ENCODE results near the gene ADAMTS16. TPM values are rescaled to one million over a fixed set of nuclear protein-coding genes. Genes with fewer than 3 reads are reported as not detected.

Gene ADAMTS16
- total RNA-seq, 1 donor from 2014 or later = 5.7 TPM

DNA sequence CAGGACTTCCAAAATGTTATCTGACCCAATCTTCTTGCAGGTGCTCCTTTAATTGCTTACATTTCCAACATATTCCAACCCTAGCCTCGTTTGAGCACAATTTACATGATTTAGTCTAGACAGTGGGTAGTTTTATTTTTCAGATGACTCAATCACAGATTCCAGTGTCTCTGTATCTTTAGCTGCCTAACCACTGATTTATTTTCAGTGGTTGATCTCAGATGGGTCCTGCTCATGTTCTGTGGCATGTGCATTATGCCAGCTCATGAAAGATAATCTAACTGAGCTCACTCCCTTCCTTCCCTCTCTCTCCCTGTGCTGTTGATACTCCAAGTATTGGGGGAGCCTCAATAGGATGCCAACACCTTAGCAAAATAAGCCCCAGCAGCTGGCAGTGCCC lies 176.2 kb downstream of the ADAMTS16 start:
- H3K36me3 ChIP-seq (ENCODE audit: control insufficient read depth in 3 of 3, insufficient read depth in 3 of 3, low read length in 3 of 3) = no peaks in the 10 kb centered on the region
- peak overlapping the region in 1 of 3 donors; percentile 41 for H3K4me3 ChIP-seq (ENCODE audit: low read length in 3 of 3)
- H3K27me3 ChIP-seq (ENCODE audit: control insufficient read depth in 3 of 3, insufficient read depth in 3 of 3, low read length in 3 of 3) = no peaks in the 10 kb centered on the region
- H3K4me1 ChIP-seq (ENCODE audit: control insufficient read depth in 3 of 3, insufficient read depth in 3 of 3, low read length in 3 of 3) = peaks cover 42 to 67% (median 59%) of the 10 kb centered on the region in 3 donors
- peak overlapping the region in 1 of 3 donors; percentile 57 for H3K9ac ChIP-seq (ENCODE audit: low read depth in 1 of 3, low read length in 3 of 3)
- peak overlapping the region; percentile 83 for H3K27ac ChIP-seq (ENCODE audit: low read depth, low read length)
- H3K9me3 ChIP-seq (ENCODE audit: control insufficient read depth in 3 of 3, low read length in 3 of 3) = no peaks in the 10 kb centered on the region

DNA sequence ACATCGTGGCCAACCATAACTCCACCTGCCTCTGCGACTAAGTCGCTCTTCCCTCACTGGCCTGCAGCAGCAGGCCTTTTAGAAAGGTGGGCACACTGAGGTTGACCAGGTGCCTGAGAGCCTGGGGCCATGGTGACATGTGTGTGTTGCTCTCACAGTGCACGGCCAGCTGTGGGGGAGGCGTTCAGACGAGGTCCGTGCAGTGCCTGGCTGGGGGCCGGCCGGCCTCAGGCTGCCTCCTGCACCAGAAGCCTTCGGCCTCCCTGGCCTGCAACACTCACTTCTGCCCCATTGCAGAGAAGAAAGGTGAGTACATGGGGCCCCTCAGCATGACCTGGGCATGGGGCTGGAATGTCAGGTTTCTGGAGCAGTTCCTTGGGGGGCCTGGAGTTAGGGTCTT lies 177.8 kb downstream of the ADAMTS16 start:
- Histone ChIP-seq H3K4me3 (ENCODE audit: low read length in 3 of 3) (no peak overlapping the region), H3K9ac (ENCODE audit: low read depth in 1 of 3, low read length in 3 of 3) (peak overlapping the region in 1 of 3 donors; percentile 45), H3K27ac (ENCODE audit: low read depth, low read length) (peak overlapping the region; percentile 38), H3K27me3 (ENCODE audit: control insufficient read depth in 3 of 3, insufficient read depth in 3 of 3, low read length in 3 of 3) (no peaks in the 10 kb centered on the region), H3K36me3 (ENCODE audit: control insufficient read depth in 3 of 3, insufficient read depth in 3 of 3, low read length in 3 of 3) (no peaks in the 10 kb centered on the region), H3K9me3 (ENCODE audit: control insufficient read depth in 3 of 3, low read length in 3 of 3) (no peaks in the 10 kb centered on the region), H3K4me1 (ENCODE audit: control insufficient read depth in 3 of 3, insufficient read depth in 3 of 3, low read length in 3 of 3) (peaks cover 37 to 55% (median 54%) of the 10 kb centered on the region in 3 donors)

DNA sequence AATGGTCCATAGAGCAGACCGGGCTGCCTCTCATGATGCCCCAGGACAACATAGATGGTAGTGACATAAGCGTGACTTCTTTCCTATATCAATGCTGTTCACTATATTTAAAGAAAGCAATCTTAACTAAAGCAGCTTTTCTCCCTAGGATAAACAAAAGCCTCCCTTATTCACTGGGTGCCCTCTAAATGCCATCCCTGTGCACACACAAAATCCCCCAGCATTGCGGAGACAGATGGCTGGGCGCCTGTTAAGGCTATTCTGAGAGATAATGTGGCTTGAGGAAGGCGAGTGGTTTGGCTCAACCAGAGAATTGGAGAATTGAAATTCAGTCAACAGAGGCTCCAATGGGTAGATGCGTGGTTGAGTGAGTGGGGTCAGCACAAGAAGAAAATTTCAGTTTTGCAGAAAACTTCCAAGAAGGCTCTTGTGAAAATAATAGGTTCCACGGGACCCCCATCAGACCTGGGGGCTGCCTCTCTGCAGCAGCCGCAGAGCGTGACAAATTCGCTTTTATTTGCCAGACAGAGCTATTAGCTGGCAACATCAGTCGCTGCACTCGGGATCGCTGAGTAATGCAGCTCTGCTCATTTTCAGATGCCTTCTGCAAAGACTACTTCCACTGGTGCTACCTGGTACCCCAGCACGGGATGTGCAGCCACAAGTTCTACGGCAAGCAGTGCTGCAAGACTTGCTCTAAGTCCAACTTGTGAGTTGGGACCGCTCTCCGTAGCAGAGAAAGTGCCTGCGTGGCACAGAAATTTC lies 178.5 kb downstream of the ADAMTS16 start:
- H3K36me3 ChIP-seq (ENCODE audit: control insufficient read depth in 3 of 3, insufficient read depth in 3 of 3, low read length in 3 of 3) = no peaks in the 10 kb centered on the region
- H3K9ac ChIP-seq (ENCODE audit: low read depth in 1 of 3, low read length in 3 of 3) = peak overlapping the region in 1 of 3 donors; percentile 55
- H3K9me3 ChIP-seq (ENCODE audit: control insufficient read depth in 3 of 3, low read length in 3 of 3) = no peaks in the 10 kb centered on the region
- H3K4me1 ChIP-seq (ENCODE audit: control insufficient read depth in 3 of 3, insufficient read depth in 3 of 3, low read length in 3 of 3) = peaks cover 34 to 49% (median 48%) of the 10 kb centered on the region in 3 donors
- peak overlapping the region in 1 of 3 donors; percentile 45 for H3K4me3 ChIP-seq (ENCODE audit: low read length in 3 of 3)
- H3K27ac ChIP-seq (ENCODE audit: low read depth, low read length) = peak overlapping the region; percentile 38
- H3K27me3 ChIP-seq (ENCODE audit: control insufficient read depth in 3 of 3, insufficient read depth in 3 of 3, low read length in 3 of 3) = no peaks in the 10 kb centered on the region

DNA sequence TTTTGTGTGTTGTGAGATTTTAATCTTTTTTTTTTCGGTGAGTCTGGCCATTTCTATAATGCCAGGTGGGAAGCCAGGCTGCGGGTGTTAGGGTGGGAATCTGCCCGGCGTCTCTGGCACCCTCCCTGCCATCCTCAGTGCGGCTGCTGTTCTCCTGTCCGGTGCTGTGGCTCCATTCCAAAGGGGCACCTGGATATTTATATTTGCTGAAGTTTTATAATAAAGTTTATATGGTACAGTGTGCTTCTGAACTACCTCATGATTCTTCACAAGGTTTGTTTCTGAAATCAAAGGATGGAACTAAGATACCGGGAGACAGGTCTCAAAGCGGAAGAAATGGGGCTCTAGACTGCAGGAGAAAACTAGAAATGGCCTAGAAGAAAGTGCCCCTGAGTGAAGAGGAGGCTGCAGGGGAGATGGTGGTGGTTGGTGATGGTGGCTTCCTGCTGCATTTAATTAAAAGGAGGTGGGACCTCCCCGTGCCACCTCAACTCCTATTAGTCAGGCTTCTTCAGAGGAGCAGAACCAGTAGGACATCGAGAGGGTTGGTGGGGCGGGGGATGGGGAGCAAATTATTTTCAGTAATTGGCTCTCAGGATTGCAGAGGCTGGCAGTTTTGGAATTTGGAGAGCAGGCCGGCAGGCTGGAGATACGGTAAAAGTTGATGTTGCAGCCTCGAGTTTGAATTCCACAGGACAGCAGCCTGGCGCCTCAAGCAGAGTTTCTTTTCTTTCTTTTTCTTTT lies 180.1 kb downstream of the ADAMTS16 start:
- H3K4me3 ChIP-seq (ENCODE audit: low read length in 3 of 3) = no peak overlapping the region
- no peaks in the 10 kb centered on the region for H3K27me3 ChIP-seq (ENCODE audit: control insufficient read depth in 3 of 3, insufficient read depth in 3 of 3, low read length in 3 of 3)
- peaks cover 29 to 38% (median 35%) of the 10 kb centered on the region in 3 donors for H3K4me1 ChIP-seq (ENCODE audit: control insufficient read depth in 3 of 3, insufficient read depth in 3 of 3, low read length in 3 of 3)
- H3K9ac ChIP-seq (ENCODE audit: low read depth in 1 of 3, low read length in 3 of 3) = no peak overlapping the region
- no peak overlapping the region for H3K27ac ChIP-seq (ENCODE audit: low read depth, low read length)
- no peaks in the 10 kb centered on the region for H3K36me3 ChIP-seq (ENCODE audit: control insufficient read depth in 3 of 3, insufficient read depth in 3 of 3, low read length in 3 of 3)
- no peaks in the 10 kb centered on the region for H3K9me3 ChIP-seq (ENCODE audit: control insufficient read depth in 3 of 3, low read length in 3 of 3)

DNA sequence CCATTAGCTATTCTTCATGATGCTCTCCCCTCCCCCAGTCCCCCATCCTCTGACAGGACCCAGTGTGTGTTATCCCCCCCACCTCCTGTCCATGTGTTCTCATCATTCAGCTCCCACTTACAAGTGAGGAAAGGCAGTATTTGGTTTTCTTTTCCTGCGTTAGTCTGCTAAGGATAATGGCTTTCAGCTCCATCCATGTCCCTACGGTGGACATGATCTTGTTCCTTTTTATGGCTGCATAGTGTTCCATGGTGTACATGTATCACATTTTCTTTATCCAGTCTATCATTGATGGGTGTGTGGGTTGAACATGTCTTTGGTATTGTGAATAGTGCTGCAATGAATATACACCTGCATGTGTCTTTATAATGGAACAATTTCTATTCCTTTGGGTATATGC lies 181.0 kb downstream of the ADAMTS16 start:
- no peak overlapping the region for H3K27ac ChIP-seq (ENCODE audit: low read depth, low read length)
- no peak overlapping the region for H3K9ac ChIP-seq (ENCODE audit: low read depth in 1 of 3, low read length in 3 of 3)
- no peak overlapping the region for H3K4me3 ChIP-seq (ENCODE audit: low read length in 3 of 3)
- no peaks in the 10 kb centered on the region for H3K36me3 ChIP-seq (ENCODE audit: control insufficient read depth in 3 of 3, insufficient read depth in 3 of 3, low read length in 3 of 3)
- peaks cover 25 to 29% (median 28%) of the 10 kb centered on the region in 3 donors for H3K4me1 ChIP-seq (ENCODE audit: control insufficient read depth in 3 of 3, insufficient read depth in 3 of 3, low read length in 3 of 3)
- H3K9me3 ChIP-seq (ENCODE audit: control insufficient read depth in 3 of 3, low read length in 3 of 3) = no peaks in the 10 kb centered on the region
- H3K27me3 ChIP-seq (ENCODE audit: control insufficient read depth in 3 of 3, insufficient read depth in 3 of 3, low read length in 3 of 3) = no peaks in the 10 kb centered on the region

GRCh38 chr5:5323551-5323950 lies 183.4 kb downstream of the ADAMTS16 start:
- Histone ChIP-seq H3K9ac (ENCODE audit: low read depth in 1 of 3, low read length in 3 of 3) (no peak overlapping the region), H3K27ac (ENCODE audit: low read depth, low read length) (no peak overlapping the region), H3K36me3 (ENCODE audit: control insufficient read depth in 3 of 3, insufficient read depth in 3 of 3, low read length in 3 of 3) (no peaks in the 10 kb centered on the region), H3K4me3 (ENCODE audit: low read length in 3 of 3) (no peak overlapping the region), H3K9me3 (ENCODE audit: control insufficient read depth in 3 of 3, low read length in 3 of 3) (no peaks in the 10 kb centered on the region), H3K27me3 (ENCODE audit: control insufficient read depth in 3 of 3, insufficient read depth in 3 of 3, low read length in 3 of 3) (no peaks in the 10 kb centered on the region), H3K4me1 (ENCODE audit: control insufficient read depth in 3 of 3, insufficient read depth in 3 of 3, low read length in 3 of 3) (peaks cover 9 to 10% (median 10%) of the 10 kb centered on the region in 3 donors)

GRCh38 chr5:5326115-5326758 lies 186.1 kb downstream of the ADAMTS16 start:
- Histone ChIP-seq H3K27ac (ENCODE audit: low read depth, low read length) (no peak overlapping the region), H3K4me3 (ENCODE audit: low read length in 3 of 3) (no peak overlapping the region), H3K9ac (ENCODE audit: low read depth in 1 of 3, low read length in 3 of 3) (no peak overlapping the region), H3K36me3 (ENCODE audit: control insufficient read depth in 3 of 3, insufficient read depth in 3 of 3, low read length in 3 of 3) (no peaks in the 10 kb centered on the region), H3K27me3 (ENCODE audit: control insufficient read depth in 3 of 3, insufficient read depth in 3 of 3, low read length in 3 of 3) (no peaks in the 10 kb centered on the region), H3K4me1 (ENCODE audit: control insufficient read depth in 3 of 3, insufficient read depth in 3 of 3, low read length in 3 of 3) (peaks cover 0 to 3% (median 3%) of the 10 kb centered on the region in 3 donors), H3K9me3 (ENCODE audit: control insufficient read depth in 3 of 3, low read length in 3 of 3) (no peaks in the 10 kb centered on the region)

GRCh38 chr5:5327126-5327525 lies 187.0 kb downstream of the ADAMTS16 start:
- Histone ChIP-seq H3K27me3 (ENCODE audit: control insufficient read depth in 3 of 3, insufficient read depth in 3 of 3, low read length in 3 of 3) (no peaks in the 10 kb centered on the region), H3K4me3 (ENCODE audit: low read length in 3 of 3) (no peak overlapping the region), H3K27ac (ENCODE audit: low read depth, low read length) (no peak overlapping the region), H3K9me3 (ENCODE audit: control insufficient read depth in 3 of 3, low read length in 3 of 3) (no peaks in the 10 kb centered on the region), H3K4me1 (ENCODE audit: control insufficient read depth in 3 of 3, insufficient read depth in 3 of 3, low read length in 3 of 3) (peaks cover 0 to 12% (median 9%) of the 10 kb centered on the region in 3 donors), H3K36me3 (ENCODE audit: control insufficient read depth in 3 of 3, insufficient read depth in 3 of 3, low read length in 3 of 3) (no peaks in the 10 kb centered on the region), H3K9ac (ENCODE audit: low read depth in 1 of 3, low read length in 3 of 3) (no peak overlapping the region)

DNA sequence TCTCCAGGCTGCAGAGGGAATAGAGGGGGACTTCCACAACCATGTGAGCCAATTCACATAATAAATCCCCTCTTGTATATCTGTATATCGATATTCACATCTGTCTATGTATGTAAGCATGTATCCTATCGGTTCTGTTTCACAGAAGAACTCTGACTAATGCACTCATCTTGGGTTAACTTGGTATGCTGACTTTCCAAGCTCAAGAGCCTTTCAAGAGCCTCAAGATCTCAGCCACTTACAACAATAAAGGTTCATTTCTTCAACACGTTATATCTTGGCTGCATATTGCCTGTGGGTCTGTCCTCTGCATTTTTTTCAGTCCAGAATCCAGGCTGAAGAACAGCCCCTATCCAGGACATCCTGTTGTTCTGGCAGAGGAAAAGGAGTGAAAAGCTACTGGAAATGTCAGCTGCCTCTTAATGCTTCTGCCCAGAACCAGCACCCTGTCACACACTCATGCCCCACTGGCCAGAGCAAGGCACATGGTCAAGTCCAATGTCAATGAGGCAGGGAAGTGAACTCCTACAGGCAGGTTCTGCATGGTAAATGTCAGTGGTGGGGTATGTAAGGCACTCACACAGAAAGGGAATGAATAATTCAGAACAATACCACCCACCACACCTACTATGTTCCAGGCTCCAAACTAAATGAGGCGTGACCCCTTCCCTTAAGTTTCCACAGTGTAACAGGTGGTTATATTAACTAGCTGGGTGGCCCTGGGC lies 190.8 kb downstream of the ADAMTS16 start:
- Histone ChIP-seq H3K27me3 (ENCODE audit: control insufficient read depth in 3 of 3, insufficient read depth in 3 of 3, low read length in 3 of 3) (no peaks in the 10 kb centered on the region), H3K36me3 (ENCODE audit: control insufficient read depth in 3 of 3, insufficient read depth in 3 of 3, low read length in 3 of 3) (no peaks in the 10 kb centered on the region), H3K4me3 (ENCODE audit: low read length in 3 of 3) (no peak overlapping the region), H3K9me3 (ENCODE audit: control insufficient read depth in 3 of 3, low read length in 3 of 3) (no peaks in the 10 kb centered on the region), H3K4me1 (ENCODE audit: control insufficient read depth in 3 of 3, insufficient read depth in 3 of 3, low read length in 3 of 3) (peaks cover 0 to 22% (median 16%) of the 10 kb centered on the region in 3 donors), H3K27ac (ENCODE audit: low read depth, low read length) (no peak overlapping the region), H3K9ac (ENCODE audit: low read depth in 1 of 3, low read length in 3 of 3) (no peak overlapping the region)

Data from skeletal muscle tissue (tissue), 4 donors.